Measurements from ENCODE around the gene CRX.
"Not testable (repeated sequence)": the region's sequence is repeated elsewhere in the genome, so short reads cannot be mapped to it uniquely, and the experiment has no call there.

Gene CRX

GRCh38 chr19:47803671-47804070 is 18.1 kb upstream of the CRX start:
- not testable (repeated sequence) for DNase-seq (ENCODE audit: low read depth, low spot score)

DNA sequence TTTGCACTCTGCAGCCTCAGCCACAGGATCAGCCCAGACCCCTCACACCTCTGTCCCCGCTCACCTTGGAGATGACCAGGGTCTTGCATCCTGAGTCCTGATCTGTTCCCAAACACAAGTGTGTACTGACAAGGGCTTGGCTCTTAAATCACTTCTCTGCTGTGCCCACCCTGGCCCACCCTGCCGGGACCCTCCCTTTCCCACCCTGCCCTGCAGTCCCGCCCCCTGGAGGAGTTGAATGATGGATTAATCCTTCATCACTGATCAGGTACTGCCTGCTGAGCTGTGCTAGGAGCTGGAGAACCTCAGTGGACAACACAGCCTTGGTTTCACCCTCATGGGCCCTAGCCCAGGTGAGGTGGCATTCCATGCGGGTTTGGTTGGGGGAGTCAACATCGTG is 17.3 kb upstream of the CRX start, which contains the start of gene TPRX1:
TPRX1 (minus strand) TSS at position 101 of the 400 bp plus-strand sequence; CDS start at position 89, 12 bp downstream.
- DNase-seq (ENCODE audit: low read depth, low spot score): not testable (repeated sequence)

DNA sequence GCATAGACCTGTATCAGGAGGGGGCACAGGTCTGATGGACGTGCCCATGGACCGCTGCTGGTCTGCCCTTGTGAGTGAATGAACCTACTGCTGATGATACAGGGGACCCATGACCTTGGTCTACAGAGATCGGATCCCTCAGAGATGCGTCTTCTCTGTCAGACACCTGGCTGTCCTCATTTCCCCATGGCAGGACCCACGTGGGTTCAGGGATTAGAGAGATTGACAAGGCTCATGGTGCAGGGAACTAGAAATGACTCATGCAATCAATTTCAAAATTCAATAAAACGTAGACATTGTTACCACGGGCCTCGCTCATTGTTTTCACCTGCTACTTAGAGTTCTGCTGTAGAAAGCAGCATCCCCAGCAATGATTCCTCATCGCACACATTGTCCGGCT is 16.4 kb upstream of the CRX start:
- DNase-seq (ENCODE audit: low read depth, low spot score): no peak

DNA sequence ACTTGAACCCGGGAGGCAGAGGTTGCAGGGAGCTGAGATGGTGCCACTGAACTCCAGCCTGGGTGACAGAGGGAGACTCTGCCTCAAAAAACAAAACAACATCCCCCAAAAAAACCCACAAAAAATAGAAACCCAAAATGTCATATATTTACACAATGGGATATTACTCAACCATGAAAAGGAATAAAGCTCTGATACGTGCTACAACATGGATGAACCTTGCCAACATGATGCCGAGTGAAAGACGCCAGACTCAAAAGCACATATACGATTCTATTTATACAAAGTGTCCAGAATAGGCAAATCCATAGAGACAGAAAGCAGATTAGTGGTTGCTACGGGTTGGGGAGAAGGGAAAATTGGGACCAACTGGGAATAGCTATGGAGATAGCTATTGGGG is 15.3 kb upstream of the CRX start:
- DNase-seq (ENCODE audit: low read depth, low spot score): no peak

DNA sequence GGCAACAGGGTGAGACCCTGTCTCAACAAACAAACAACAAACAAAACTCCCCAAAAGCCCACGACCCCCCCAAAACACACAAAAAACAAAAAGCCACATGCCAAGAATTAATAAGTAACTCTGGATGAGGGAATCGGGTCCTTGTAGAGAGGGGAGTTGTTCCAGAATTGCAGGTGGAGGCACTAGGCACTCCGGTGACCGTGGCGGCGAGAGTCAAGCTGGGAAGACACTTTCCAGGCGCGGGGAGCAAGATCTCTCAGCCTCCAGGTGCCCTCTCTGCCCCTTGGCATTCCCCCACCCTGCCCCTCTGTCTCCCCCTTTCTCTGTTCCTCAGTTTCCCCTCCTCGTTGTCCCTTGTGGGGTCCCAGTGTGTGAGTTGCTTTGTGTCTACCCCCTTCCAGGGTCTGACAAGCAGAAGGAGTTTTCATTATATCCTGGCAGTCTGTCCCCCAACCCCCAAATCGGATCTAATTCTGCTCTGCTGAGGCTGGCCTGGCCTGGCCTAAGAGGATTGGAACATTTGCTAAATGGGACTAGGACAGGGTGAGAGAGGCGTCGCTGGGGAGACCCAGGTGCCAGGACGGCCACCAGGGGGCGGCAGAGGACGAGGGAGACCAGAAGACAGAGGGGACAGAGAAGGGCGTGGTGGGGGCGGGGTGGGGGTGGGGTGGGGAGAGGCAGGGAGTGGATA is 8.3 kb upstream of the CRX start:
- no peak for DNase-seq (ENCODE audit: low read depth, low spot score)

DNA sequence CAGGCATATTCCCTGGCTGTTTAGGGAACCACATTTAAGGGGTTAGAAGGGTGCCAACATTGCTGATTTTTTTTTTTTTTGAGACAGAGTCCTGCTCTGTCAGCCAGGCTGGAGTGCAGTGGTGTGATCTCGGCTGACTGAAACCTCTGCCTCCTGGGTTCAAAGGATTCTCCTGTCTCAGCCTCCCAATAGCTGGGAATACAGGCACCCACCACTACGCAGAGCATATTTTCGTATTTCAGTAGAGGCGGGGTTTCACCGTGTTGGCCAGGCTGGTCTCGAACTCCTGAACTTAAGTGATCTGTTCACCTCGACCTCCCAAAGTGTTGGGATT is 7.8 kb upstream of the CRX start:
- DNase-seq (ENCODE audit: low read depth, low spot score): no peak

- not testable (repeated sequence) for DNase-seq (ENCODE audit: low read depth, low spot score)
These were observed 5.5 kb upstream of the CRX start for GRCh38 chr19:47816270-47816669.

DNA sequence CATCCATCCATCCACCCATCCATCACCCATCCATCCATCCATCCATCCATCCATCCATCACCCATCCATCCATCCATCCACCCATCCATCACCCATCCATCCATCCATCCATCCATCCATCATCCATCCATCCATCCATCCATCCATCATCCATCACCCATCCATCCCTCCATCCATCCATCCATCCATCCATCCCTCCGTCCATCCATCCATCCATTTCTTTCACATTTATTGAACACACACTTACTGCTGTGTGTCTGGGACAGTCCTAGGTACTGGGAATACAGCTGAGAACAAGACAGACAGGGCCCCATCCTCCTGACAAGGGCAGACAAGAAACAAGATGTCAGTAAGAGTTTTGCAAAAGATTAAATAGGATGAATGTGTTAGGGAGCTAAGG is 3.5 kb upstream of the CRX start:
- DNase-seq (ENCODE audit: low read depth, low spot score): not testable (repeated sequence)

DNA sequence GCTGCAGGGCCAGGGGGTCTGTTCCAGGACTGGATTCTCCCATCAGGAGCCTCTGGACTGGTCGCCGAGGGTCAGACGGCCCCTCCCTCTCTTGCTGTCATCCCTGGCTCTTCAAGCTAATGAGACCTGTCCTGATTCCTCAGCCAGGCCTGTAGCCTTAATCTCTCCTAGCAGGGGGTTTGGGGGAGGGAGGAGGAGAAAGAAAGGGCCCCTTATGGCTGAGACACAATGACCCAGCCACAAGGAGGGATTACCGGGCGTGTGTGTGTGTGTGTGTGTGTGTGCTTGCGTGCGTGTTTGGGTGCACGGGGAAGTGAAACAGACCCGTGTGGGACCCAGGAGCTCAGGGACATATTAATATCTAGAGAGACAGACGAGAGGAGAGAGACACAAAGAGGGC is 1.9 kb upstream of the CRX start:
- DNase-seq (ENCODE audit: low read depth, low spot score): no peak

GRCh38 chr19:47820410-47820809 is 1.3 kb upstream of the CRX start:
- DNase-seq (ENCODE audit: low read depth, low spot score): no peak

DNA sequence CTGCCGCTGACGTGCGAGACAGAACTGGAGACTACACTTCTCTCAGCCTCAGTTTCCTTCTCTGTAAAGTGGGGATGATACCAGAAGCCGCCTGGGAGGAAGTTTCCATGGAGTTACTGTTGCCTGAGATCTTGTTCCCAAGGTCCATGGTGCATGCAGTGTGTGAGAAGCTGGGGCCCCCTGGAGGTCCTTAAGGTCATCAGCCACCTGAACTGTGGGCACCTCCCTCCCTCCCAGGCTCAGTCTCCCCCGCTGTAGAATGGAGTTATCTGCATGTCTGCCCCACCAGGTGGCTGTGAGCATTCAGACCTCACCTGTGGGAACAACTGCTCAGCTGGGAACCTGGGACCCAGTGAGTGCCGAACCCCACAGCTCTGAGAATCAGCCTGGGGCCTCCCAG is 2.7 kb downstream of the CRX start:
- DNase-seq (ENCODE audit: low read depth, low spot score): no peak

DNA sequence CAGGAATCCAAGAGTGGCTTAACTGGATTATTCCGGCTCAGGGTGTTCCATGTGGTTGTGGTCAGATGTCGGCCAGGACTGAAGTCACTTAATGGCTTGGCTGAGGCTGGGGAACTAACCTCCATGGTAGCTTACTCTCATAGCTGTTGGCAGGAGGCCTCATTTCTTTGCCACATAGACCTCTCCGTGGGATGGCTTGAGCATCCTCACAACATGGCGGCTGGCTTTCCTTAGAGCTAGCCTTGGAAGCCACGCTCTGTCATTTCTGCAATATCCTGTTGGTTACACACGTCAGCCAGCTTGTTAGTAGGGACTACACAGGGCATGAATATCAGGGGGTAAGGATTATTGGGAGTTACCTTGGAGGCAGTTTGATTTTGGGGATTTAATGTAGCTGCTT is 5.1 kb downstream of the CRX start:
- DNase-seq (ENCODE audit: low read depth, low spot score): no peak

DNA sequence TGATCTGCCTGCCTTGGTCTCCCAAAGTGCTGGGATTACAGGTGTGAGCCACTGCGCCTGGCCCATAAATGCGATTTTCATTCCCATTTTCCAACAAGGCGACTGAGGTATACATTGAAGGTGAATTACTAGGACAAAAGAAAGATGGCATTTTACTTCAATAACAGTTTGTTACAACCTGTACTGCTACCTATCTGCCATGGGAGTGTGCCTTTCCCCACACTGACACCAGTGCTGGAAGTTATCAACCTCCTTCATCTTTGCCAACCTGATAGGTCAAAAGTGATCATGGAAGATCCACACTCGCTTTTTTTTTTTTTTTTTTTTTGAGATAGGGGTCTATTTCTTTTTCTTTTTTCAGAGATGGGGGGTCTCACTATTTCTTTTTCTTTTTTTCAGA is 11.0 kb downstream of the CRX start:
- no peak for DNase-seq (ENCODE audit: low read depth, low spot score)

DNA sequence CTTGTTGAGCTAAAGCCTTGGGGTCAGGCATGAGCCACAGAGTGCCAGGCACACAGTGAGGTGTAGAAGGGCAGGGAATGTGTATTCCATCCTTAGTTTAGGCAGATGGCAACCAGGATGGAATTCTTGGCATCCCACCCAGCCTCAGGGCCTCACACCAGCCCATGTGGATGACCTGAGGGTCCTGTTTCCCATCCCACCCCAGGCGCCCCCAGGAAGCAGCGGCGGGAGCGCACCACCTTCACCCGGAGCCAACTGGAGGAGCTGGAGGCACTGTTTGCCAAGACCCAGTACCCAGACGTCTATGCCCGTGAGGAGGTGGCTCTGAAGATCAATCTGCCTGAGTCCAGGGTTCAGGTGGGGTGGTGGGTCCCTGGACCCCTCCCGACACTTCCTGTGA is 14.3 kb downstream of the CRX start:
- DNase-seq (ENCODE audit: low read depth, low spot score): no peak

- DNase-seq (ENCODE audit: low read depth, low spot score): no peak
These were observed 17.7 kb downstream of the CRX start for GRCh38 chr19:47839411-47839810.

DNA sequence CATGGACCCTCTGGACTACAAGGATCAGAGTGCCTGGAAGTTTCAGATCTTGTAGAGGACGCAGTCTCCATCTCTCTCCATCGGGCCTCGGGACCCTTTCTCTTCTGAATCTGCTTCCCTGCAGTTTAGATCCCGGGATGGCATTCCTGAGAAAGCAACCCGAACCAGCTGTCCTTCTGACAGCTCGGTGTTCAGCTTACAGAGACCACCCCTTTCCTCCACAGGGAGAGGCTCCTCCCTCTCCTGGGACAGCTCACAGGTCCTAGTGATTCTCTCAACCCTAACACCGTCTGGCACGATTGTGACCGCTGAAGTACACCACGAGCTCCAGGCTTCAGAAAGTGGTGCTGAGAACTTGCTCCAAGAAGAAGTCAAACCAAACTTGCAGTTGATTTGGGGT is 18.2 kb downstream of the CRX start:
- no peak for DNase-seq (ENCODE audit: low read depth, low spot score)

- no peak for DNase-seq (ENCODE audit: low read depth, low spot score)
These were observed 21.2 kb downstream of the CRX start for GRCh38 chr19:47842941-47843340.

GRCh38 chr19:47848425-47848822 is 26.7 kb downstream of the CRX start:
- no peak for DNase-seq (ENCODE audit: low read depth, low spot score)

- no peak for DNase-seq (ENCODE audit: low read depth, low spot score)
These were observed 27.2 kb downstream of the CRX start for GRCh38 chr19:47848823-47849473.

DNA sequence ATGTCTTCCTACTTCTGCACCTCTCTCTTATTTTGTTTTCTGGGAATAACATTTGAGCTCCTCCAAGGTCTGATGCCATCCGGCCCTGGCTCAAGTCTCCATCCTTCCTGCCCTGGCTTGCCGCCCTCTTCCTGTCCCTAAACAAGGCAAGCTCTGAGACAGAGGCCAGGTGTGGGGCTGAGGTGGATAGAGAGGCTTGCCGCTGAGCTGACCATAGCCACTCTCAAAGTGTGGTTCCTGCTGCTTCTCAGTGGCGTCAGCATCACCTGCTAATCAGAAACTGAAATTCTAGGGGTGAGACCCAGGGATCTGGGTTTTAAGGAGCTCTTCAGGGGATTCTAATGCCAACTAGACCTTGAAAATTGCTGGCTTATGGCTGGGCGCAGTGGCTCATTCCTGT is 31.3 kb downstream of the CRX start:
- no peak for DNase-seq (ENCODE audit: low read depth, low spot score)

DNA sequence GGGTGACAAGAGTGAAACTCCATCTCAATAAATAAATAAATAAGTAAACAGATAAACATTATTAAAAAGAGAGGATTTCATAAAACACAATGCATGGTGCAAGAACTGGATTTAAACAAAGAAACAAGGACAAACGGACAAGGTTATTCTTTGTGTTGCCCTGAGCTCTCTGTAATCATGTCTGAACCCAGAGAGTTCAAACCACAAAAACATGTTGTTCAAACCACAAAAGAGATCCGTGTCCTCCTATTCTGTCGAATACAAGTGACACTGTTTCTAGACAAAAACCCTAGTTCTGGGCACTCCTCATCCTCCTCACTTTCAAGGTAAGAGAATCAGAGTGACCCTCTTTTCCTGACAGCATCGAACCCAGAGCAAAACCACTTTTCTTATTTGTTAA is 32.7 kb downstream of the CRX start:
- no peak for DNase-seq (ENCODE audit: low read depth, low spot score)

DNA sequence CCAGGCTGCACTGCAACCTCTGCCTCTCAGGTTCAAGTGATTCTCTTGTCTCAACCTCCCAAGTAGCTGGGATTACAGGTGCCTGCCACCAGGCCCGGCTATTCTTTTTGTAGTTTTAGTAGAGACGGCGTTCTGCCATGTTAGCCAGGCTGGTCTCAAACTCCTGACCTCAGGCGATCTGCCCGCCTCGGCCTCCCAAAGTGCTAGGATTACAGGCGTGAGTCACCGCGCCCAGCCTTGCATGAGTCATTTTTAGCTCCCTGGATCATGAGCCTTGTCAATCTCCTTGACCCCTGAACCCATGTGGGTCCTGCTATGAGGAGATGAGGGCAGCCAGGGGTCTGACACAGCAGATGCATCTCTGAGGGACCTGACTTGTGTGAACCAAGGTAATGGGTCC is 36.5 kb downstream of the CRX start:
- DNase-seq (ENCODE audit: low read depth, low spot score): not testable (repeated sequence)

- DNase-seq (ENCODE audit: low read depth, low spot score): not testable (repeated sequence)
These were observed 37.0 kb downstream of the CRX start, which contains the start of gene TPRX2 for GRCh38 chr19:47858646-47859285. Gene TPRX2 (plus strand): TSS chr19:47859235. CDS start chr19:47859247, 12 bp downstream.

Data from brain pericyte (primary cell).